Left hindlimb (tissue), 1 donor: ENCODE results near the gene PTS.
"Not testable (repeated sequence)": the region's sequence is repeated elsewhere in the genome, so short reads cannot be mapped to it uniquely, and the experiment has no call there.

Experiments
- DNase-seq: peaks from one replicate; pipeline ENCODE4 v3.0.0-alpha.2; 2018

Gene PTS

DNA sequence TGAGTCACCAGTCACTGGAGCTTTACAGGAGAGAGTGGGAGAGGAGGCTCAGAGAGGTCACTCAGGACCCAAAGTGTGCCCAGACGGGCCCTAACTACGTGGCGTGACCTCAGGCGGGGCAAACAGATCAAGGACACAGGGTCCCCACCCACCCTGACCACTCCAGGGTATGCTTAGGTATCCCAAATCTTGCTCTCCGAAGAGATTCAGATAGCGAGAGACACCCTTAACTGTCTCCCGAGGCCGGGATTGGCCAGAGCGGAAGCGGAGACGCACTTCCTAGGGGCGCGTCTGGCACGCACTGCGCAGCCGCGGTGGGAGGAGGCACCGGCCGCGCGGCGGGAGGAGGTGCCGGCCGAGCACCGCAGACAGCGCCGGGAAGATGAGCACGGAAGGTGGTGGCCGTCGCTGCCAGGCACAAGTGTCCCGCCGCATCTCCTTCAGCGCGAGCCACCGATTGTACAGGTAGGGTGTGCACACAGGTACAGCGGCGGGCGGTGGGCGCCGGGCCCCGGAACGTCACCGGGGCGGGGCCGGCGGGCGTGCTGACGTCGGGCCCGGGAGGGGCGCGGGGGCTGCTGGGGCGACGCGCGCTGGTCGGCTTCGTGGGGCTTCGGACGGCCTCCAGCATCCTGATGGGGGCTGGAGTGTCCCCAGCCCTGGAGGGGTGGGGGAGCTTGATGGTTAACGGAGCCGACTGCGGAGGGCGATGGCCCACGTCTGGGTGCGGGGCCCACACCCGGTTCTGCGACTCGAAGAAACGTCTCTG is at the start of gene PTS:
TSS of gene PTS (plus strand) at position 367 of the 769 bp plus-strand sequence. CDS start at position 383, 16 bp downstream.
- peak; percentile 91 for DNase-seq

- no peak for DNase-seq
Observed at GRCh38 chr11:112177589-112177988, 48.6 kb upstream of the PTS start.

GRCh38 chr11:112178428-112178827 is 47.8 kb upstream of the PTS start:
- no peak for DNase-seq

DNA sequence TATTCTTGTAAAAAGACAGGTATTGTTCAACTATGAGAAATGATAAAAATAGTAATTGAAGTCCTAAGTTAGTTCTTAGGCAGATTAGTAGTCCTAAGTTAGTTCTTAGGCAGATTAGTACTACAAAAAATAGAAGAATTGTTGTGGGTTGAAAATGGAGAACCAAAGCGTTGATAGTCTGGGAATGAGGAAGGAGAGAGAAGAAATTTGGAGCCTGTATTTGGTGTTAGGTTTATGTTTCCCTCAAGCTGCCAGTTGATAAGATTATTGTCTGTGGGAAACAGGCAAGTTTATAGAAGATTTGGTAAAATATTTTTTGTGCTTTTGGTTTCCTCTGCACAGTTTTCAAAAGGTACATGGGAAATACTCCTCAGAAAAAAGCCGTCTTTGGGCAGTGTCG is 47.3 kb upstream of the PTS start:
- no peak for DNase-seq

GRCh38 chr11:112179601-112180000 is 46.6 kb upstream of the PTS start:
- DNase-seq, result no peak

DNA sequence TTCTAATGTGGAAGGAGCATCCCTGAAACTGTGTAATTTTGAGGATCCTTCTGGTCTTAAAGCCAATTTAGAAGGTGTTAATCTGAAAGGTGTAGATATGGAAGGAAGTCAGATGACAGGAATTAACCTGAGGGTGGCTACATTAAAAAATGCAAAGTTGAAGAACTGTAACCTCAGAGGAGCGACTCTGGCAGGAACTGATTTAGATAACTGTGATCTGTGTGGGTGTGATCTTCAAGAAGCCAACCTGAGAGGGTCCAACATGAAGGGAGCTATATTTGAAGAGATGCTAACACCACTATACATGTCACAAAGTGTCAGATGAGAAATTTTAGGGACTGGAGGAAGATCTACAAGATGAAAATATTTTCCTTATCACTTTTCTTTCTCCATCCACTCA is 43.4 kb upstream of the PTS start:
- no peak for DNase-seq

- DNase-seq, result no peak
Observed at GRCh38 chr11:112185883-112186282, 40.3 kb upstream of the PTS start.

GRCh38 chr11:112186304-112186703 is 39.9 kb upstream of the PTS start:
- no peak for DNase-seq

DNA sequence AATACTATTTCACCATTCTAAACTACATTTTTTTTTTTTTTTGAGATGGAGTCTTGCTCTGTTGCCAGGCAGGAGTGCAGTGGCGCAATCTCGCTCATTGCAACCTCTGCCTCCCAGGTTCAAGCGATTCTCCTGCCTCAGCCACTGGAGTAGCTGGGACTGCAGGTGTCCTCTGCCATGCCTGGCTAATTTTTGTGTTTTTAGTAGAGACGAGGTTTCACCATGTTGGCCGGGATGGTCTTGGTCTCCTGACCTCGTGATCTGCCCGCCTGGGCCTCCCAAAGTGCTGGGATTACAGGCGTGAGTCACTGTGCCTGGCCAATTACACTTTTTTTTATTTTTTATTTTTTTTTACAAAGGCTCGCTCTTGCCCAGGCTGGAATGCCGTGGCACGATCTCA is 31.1 kb upstream of the PTS start:
- not testable (repeated sequence) for DNase-seq

DNA sequence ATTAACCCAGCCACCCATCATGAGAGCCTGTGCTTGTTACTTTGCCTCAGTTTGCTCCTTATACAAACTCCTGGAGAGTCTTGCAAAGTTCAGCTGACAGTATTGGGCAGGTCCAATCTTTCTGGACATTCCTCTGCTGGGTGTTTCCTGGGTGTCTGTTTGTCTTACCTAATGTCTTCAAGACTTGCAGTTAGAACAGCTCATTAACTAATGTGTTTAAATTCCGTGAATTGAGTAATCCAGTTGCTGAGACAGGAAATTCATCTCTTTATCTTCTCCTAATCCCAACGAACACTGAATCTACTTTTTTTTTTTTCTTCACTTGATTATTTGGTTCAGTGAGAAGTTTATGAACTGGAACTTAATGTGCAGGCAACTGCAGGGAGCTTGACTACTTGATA is 30.3 kb upstream of the PTS start:
- DNase-seq, result no peak

GRCh38 chr11:112196519-112197087 is 29.6 kb upstream of the PTS start:
- DNase-seq, result no peak

DNA sequence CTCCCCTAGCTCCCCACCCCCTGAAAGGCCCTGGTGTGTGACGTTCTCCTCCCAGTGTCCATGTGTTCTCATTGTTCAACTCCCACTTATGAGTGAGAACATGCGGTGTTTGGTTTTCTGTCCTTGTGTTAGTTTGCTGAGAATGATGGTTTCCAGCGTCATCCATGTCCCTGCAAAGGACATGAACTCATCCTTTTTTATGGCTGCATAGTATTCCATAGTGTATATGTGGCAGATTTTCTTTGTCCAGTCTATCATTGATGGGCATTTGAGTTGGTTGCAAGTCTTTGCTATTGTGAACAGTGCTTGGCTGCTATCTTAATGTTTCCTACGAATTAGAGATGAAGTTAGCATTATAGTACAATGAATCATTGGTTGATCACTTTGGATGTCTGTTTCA is 27.1 kb upstream of the PTS start:
- not testable (repeated sequence) for DNase-seq

GRCh38 chr11:112200252-112200651 is 26.0 kb upstream of the PTS start:
- no peak for DNase-seq

GRCh38 chr11:112206071-112206470 is 20.2 kb upstream of the PTS start:
- DNase-seq, result no peak

DNA sequence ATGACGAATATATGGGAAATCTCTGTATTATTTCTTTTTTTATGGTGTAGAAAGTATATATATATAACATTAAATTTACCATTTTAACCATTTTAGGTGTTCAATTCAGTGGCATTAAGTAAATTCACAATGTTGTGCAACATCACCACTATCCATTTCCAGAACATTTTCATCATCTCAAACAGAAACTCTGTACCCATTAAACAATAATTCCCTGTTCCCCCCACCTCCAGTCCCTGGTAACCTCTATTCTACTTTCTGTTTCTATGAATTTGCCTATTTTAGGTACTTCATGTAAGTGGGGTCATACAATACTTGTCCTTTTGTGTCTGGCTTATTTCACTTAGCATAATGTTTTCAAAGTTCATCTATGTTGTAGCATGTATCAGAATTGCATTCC is 15.3 kb upstream of the PTS start:
- no peak for DNase-seq

- DNase-seq, result no peak
Observed at GRCh38 chr11:112211536-112211935, 14.7 kb upstream of the PTS start.

DNA sequence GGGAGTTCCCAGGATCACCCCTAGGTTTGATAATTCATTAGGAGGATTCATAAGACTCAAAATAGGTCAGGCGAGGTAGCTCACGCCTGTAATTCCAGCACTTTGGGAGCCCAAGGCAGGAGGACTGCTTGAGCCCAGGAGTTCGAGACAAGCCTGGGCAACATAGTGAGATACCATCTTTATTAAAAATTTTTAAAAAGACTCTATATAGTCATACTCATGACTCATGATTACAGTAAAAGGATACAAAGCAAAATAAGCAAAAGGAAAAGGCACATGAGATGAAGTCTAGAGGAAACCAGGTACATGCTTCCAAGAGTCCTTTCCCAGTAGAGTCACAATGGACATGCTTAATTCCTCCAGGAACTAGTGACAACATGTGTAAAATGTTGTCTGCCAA is 13.9 kb upstream of the PTS start:
- DNase-seq, result no peak

DNA sequence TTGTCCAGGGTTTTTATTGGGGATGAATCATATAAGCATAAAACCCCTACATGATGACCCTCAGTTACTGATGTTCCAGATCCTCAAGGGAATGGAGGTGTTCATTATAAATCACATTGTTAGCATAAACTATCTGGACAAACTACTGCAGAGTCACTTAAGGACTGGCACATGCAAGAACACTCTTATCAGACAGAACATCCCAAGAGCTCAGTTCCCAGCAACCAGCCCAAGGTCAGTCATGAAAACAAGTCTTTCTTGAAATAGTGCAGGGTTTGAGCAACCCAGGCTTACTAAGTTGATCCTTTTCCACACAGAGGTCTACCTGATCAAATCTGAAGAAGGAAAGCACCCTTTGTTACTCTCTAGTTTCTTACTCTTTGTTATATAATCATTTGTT is 13.5 kb upstream of the PTS start:
- no peak for DNase-seq

GRCh38 chr11:112213753-112214152 is 12.5 kb upstream of the PTS start:
- DNase-seq, result no peak

DNA sequence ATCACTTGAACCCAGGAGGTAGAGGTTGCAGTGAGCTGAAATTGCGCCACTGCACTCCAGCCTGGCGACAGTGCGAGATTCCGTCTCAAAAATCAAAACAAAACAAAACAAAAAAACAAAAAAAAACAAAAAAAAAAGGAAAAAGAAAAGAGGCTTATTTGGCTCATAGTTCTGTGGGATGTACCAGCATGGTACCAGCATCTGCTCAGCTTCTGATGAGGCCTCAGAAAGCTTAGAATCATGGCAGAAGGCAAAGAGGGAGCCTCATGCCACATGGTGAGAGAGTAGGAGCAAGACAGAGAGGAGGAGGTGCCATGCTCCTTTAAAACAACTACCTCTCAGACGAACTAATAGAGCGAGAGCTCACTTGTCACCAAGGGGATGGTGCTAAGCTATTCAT is 10.6 kb upstream of the PTS start:
- no peak for DNase-seq

GRCh38 chr11:112216561-112217105 is 9.6 kb upstream of the PTS start:
- no peak for DNase-seq

DNA sequence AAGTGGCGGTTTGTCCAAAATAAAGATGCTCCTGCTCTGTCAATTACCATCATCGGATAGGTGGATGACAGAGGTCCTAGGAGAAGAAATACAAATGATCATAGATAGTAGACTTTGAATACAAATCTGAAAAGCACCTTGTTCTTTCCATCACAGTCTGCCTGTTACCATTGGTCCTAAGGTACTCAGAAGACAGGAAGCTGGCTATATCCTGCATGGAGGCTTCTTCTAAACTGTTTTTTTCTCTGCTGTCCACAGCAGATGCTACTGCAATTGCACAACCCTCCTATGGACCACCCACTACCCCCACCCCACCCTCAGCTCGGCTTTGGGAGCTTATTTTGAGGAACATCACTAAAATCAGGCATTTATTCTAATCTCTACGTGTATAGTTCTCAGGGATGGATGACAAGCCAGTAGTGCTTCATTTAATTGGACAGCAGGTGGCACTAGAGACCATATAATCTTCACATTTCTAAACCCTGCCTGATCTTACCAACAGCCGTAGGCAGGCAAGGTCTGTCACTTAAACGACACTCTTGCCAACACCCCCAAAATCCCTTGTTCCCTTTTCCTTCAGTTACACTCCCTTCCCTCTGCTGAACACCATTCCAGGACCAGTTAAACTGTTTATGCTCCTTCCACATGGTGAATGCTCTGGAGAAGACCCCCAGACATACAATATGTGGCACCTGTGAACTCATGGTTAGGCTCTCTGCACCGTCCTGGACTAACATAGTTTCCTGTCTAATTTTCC is 6.6 kb upstream of the PTS start:
- DNase-seq, result peak; percentile 38

DNA sequence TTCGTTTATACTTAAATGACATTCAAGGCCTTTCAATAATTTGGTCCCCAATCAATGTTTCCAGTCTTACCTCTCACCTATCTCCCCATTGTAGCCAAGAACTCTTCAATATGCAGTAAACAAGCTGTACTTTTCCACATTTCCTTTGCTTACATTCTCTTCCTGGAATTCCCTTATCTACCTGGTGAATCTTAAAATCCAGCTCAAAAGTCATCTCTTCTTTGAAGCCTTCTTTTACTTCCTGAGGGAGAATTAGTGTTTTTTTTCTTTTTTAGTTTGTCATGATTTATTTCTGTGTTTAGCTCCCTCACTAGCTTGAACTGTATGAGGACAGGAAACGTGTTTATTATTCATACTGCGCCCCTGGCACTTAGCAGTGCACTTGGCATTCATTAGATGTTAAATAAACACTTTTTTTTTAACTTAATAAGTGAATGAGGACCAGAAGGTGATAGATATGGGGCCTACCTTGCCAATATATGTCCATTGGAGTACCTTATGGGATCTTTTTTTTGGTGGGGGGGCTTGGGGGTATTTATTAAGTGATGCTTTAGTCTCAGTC is 4.9 kb upstream of the PTS start:
- no peak for DNase-seq
